DOHH2 (cell line): ENCODE data around the gene LRRC38.

Experiments used
- CTCF ChIP-seq: fragments of 200-600 bp; sonication (generic); IDR thresholded peaks from one replicate; pipeline ENCODE4 v1.5.1; 2014; ENCODE audit warnings: antibody characterized with exemption, mild to moderate bottlenecking, low read depth, low read length; ENCODE audit not compliant: poor library complexity, severe bottlenecking
- EZH2phosphoT487 ChIP-seq: fragments of 200-600 bp; sonication (generic); IDR thresholded peaks from 2 replicates; pipeline ENCODE4 v1.6.1; 2017; ENCODE audit warnings: borderline replicate concordance, mild to moderate bottlenecking, antibody characterized with exemption, low read length, moderate library complexity, mixed read lengths

- TF ChIP-seq CTCF (no peak), EZH2phosphoT487 (no peak)
These were observed 26.5 kb downstream of the LRRC38 start for GRCh38 chr1:13487143-13487868.
